Activated T-helper 1 cell treated with anti-CD3 and anti-CD28 coated beads, Interleukin-2, amount 50 U/mL, for 16 hours (primary cell): ENCODE results near the gene SLC29A1.

ENCODE experiments used
- DNase-seq, 2 donors: peaks; one replicate each; pipeline ENCODE4 v3.0.0-alpha.2; 2020; ENCODE audit warnings: low read depth in 1 of 2, low spot score in 1 of 2

SLC29A1 gene

GRCh38 chr6:44234101-44235025, 11.0 kb downstream of the SLC29A1 start:
- no peak for DNase-seq

DNA sequence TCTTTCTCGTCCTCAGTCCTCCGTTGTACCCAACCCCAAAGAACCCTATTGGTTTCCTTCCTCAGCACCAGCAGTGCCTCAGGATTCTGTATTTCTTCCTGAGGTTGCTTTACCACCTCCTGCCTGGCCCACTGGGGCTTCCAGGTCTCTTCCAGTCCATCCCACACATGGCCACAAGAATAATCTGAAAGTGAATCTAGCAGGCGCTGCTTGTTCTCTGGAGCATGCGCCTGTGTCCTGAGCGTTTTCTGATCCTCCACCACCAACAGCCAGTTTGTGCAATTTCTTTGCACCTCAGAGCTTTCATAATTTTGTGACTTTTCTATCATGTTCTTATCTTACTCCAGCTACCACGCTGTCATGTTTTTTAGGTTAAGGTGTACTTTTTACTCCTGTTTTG, 11.9 kb downstream of the SLC29A1 start:
- no peak for DNase-seq

- DNase-seq: no peak
Measured at GRCh38 chr6:44235891-44236516, 12.6 kb downstream of the SLC29A1 start.

GRCh38 chr6:44237021-44237812, 13.8 kb downstream of the SLC29A1 start:
- peak; percentile 29 to 31 for DNase-seq

GRCh38 chr6:44237813-44238433, 14.5 kb downstream of the SLC29A1 start:
- peak; percentile 60 to 72 for DNase-seq

DNA sequence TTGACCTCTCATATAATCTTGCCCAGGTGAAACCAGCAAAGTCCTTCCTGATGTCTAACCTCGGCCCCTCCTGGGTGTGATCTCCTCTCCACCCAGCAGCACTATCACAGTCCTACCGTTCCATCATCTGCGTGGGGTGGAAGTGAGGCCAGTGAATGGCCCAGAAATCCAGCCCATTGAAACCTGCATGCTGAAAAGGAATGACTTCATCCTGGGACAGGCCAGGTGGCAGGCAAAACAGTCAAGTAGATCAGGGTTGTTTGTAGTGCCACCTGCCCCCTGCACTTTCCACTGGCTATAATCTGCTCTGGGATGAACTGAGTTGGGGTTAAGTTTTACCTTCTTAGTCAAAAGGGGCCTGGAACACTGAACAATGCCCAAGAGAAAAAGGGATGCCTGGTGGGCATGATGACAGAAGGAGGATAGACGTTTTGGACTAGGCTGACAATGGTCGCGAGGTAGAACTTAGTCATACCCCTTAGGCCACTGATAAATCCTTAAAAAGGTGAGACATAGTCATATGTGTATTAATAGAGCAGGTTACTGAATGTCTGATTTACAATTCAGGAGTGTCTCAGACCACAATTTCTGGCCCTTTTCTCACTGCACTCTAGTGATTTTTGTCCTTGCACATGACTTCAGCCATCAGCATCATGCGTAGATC, 15.4 kb downstream of the SLC29A1 start:
- no peak for DNase-seq

GRCh38 chr6:44243345-44243744, 19.9 kb downstream of the SLC29A1 start:
- DNase-seq: no peak

DNA sequence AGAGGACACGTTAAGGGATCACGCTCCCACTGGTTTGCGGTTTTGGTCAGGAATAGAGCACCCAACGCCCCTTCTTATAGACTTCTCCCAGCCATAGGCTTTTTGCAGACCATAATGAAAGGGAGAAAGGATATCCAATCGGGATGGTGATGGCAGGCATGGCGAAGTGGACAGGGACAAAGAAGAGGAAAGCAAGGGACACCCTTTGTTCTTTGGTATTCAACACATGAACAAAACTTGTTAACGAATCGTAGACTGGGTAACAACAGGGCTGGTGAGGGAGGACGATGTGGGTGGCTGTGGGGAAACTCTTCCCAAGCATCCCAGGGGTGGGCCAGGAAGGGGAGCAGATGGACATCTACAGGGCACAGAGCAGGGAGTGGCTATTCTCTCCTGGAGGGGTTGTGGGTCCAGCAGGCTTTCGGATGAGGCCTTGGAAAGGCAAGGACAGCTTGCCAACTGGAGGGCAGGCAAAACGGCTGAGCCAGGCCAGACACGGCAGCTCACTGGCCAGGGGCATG, 22.1 kb downstream of the SLC29A1 start:
- no peak for DNase-seq

DNA sequence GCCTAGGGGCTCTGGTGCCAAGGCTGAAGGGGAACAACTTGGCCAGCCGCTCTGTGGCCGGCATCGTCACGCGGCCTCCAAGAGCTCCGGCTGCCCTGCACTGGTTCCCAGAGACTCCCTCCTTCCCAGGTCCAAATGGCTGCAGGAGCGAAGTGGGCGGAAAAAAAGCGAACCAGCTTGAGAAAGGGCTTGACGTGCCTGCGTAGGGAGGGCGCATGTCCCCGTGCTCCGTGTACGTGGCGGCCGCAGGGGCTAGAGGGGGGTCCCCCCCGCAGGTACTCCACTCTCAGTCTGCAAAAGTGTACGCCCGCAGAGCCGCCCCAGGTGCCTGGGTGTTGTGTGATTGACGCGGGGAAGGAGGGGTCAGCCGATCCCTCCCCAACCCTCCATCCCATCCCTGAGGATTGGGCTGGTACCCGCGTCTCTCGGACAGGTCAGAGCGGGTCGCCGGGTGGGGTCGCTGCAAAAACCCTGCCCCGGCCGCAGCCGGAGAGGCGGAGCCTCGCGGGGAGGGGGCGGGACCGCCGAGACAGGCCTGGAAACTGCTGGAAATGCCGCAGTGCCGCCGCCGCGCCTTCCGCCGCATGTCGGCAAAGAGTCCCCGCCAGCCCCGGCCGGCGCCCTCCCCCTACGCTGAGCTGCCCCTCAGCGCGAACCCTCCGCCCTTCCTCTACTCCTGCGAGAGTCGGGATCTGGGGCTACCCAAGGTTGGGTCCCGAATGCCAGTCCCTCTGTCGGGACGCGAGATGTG, 22.7 kb downstream of the SLC29A1 start:
- peak; percentile 66 to 77 for DNase-seq

- peak; percentile 90 to 94 for DNase-seq
Measured at GRCh38 chr6:44246663-44247337, 23.4 kb downstream of the SLC29A1 start, which contains the start of gene HSP90AB1. Gene HSP90AB1, plus strand, starts transcription at chr6:44247101. Its CDS starts 1,529 bp downstream, at chr6:44248630.

GRCh38 chr6:44247338-44248302, 24.2 kb downstream of the SLC29A1 start:
- DNase-seq: peak; percentile 78 to 89

DNA sequence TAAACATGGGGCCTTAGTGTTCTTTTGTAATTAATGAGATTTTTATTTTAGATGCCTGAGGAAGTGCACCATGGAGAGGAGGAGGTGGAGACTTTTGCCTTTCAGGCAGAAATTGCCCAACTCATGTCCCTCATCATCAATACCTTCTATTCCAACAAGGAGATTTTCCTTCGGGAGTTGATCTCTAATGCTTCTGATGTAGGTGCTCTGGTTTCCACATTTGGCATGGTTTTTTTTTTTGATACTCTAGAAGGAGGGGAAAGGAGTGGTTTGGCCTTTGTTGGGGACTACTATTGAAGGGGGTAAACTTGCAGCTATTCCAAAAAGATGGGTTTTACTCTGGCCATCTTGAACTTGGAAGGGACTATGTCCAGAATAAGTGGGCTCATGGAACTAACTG, 25.2 kb downstream of the SLC29A1 start:
- no peak for DNase-seq

GRCh38 chr6:44249082-44249748, 25.8 kb downstream of the SLC29A1 start:
- no peak for DNase-seq

- DNase-seq: no peak
Measured at GRCh38 chr6:44250067-44250717, 26.8 kb downstream of the SLC29A1 start.

DNA sequence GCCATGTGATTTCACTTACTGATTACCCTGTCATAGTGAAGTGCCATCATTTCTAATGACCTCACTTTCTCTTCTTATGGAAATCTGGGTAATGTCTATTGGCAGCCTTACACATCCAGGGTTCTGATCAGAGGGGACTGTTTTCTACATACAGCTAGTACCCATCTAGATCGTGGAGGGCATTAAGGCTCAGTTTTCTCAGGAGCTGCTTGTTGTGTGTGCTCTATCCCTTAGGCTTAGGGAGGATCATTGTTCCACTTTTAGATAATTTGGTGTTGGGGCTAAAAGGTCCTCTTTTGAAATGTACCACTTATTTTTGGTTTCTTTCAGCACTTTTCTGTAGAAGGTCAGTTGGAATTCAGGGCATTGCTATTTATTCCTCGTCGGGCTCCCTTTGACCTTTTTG, 27.3 kb downstream of the SLC29A1 start:
- no peak for DNase-seq

DNA sequence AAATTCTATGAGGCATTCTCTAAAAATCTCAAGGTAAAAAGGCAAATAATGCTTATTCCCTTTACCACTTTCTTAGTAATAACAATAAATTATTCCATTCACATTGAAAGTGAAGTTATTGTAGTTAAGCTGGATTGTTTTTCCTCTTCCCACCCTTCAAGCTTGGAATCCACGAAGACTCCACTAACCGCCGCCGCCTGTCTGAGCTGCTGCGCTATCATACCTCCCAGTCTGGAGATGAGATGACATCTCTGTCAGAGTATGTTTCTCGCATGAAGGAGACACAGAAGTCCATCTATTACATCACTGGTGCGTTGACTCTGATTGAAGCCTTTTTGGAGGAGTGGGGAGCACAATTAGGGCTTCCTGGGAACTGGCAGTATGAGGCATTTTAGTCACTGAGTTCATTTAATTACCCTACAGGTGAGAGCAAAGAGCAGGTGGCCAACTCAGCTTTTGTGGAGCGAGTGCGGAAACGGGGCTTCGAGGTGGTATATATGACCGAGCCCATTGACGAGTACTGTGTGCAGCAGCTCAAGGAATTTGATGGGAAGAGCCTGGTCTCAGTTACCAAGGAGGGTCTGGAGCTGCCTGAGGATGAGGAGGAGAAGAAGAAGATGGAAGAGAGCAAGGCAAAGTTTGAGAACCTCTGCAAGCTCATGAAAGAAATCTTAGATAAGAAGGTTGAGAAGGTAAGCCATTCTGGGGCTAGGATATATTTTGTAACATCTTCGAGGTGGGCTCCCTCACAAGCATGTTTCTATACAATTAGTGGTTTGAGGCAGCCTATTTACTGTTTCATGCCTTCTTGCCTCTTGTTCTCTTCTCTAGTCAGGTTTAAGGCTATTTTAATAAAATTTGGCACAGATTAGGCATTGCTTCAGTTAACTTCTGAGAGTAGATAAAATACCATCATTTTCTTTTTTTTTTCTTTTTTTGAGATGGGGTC, 28.5 kb downstream of the SLC29A1 start:
- DNase-seq: no peak
